AG04450 (cell line): Measurements from ENCODE around the gene FARS2. TPM values are rescaled to one million over a fixed set of nuclear protein-coding genes. Genes with fewer than 3 reads are reported as not detected.

Experiments
- CTCF ChIA-PET: fragments of 300-600, 350-600 bp; formaldehyde crosslinking; extraction: SDS; loops from one replicate; lab custom pipeline; 2022; ENCODE audit warnings: antibody characterized with exemption, inconsistent platforms; lab: Charles Lee
- POLR2A ChIA-PET: fragments of 350-600 bp; formaldehyde crosslinking; extraction: SDS; loops from one replicate; lab custom pipeline; 2021; ENCODE audit warnings: antibody characterized with exemption, inconsistent platforms; lab: Yijun Ruan, JAX
- DNase-seq: peaks from one replicate; pipeline ENCODE4 v3.0.0-alpha.2; 2011; ENCODE audit warnings: low read depth, low spot score
- H3K27ac ChIP-seq: one replicate; pipeline ENCODE4 v1.5.1; 2012; ENCODE audit warnings: low read depth, low read length, control low read depth
- H3K27me3 ChIP-seq: one replicate; pipeline ENCODE4 v1.6.0; 2012; ENCODE audit warnings: low read length; ENCODE audit not compliant: control insufficient read depth, insufficient read depth
- H3K4me3 ChIP-seq: 2 replicates; pipeline ENCODE4 v1.5.1; 2011; ENCODE audit warnings: mild to moderate bottlenecking, low read depth, low read length, control low read depth
- H3K9me3 ChIP-seq: 2 replicates; pipeline ENCODE4 v1.5.1; 2012; ENCODE audit warnings: low read length; ENCODE audit not compliant: control insufficient read depth, insufficient read depth
- polyA plus RNA-seq: library from polyadenylated mRNA; depleted of rRNA; stranded (reverse); fragments of >200 nt; gene quantifications from 2 replicates; pipeline ENCODE4 v1.2.3, GENCODE V29; 2011
- TF ChIP-seq, protein P1 (sequence below): IDR thresholded peaks from 2 replicates; pipeline ENCODE4 v1.5.1; 2011; ENCODE audit warnings: low read depth, low read length, control low read depth, inconsistent platforms

FARS2 gene
- polyA plus RNA-seq, 1 experiment, result 14.0 TPM

DNA sequence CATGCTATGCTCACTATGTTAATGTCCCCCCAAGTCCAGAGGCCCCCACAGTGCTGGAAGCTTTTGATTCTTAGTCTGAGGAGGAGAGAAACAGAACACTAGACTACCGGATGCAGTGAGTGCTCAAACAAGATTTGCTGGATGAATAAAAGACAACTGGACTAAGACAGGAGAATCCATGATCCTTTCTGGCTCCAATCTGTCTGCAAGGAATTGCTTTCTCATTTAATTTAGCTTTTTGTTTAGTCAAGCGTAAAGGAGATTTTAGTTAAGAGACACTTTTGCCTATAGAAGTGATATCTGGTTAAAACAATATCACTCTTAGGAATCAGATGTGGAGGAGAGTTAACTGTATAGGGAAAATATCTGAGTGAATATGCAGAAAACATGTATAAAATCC, 14.1 kb upstream of the FARS2 start:
- Histone ChIP-seq H3K27me3 (no peaks in the 10 kb centered on the region), H3K27ac (no peak overlapping the region), H3K4me3 (no peak overlapping the region), H3K9me3 (no peaks in the 10 kb centered on the region)
- ChIA-PET CTCF (interaction anchor here (0.5 to 1.3 kb wide), 2 partner anchors 10 to 104 kb away, joined by 3 read pairs; no protein-coding TSS in a partner anchor), POLR2A (no interaction called here)
- DNase-seq, result no peak
- TF ChIP-seq, protein P1, sequence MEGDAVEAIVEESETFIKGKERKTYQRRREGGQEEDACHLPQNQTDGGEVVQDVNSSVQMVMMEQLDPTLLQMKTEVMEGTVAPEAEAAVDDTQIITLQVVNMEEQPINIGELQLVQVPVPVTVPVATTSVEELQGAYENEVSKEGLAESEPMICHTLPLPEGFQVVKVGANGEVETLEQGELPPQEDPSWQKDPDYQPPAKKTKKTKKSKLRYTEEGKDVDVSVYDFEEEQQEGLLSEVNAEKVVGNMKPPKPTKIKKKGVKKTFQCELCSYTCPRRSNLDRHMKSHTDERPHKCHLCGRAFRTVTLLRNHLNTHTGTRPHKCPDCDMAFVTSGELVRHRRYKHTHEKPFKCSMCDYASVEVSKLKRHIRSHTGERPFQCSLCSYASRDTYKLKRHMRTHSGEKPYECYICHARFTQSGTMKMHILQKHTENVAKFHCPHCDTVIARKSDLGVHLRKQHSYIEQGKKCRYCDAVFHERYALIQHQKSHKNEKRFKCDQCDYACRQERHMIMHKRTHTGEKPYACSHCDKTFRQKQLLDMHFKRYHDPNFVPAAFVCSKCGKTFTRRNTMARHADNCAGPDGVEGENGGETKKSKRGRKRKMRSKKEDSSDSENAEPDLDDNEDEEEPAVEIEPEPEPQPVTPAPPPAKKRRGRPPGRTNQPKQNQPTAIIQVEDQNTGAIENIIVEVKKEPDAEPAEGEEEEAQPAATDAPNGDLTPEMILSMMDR, result no peak

DNA sequence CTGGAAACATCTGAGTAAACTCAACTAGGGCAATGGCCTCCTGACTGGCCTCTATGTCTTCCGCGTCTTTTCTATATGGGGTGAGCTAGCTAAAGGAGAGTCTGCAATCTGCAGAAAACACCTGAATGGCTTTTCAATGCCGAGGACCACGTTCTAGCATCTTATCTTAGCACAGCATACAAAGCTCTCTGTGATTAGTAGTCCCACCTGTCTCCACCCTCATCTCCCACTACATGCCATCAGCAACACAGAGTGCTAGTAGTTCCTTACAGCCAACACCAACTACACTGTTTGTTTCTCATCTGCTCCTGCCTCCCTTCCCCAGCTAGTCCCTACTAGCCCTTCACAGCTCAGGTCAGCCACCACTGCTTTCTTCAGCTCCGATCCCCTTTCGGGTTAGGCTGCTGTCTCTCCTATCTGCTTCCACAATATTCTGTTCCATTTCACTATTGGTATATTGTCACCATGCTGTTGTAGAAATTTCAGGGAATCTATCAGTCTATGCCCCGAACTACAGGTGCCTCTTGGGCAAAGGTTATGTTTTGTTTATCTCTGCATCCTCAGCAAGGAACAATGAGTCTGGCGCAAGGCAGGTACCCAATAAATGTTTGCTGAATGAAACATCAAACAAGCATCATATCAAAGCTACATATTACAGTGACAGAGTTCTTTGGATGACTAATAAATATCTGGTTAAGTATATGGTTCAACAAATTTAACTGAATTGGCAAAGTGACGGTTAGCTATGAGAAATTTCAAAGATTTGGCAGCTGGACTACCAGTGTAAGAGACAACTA, 12.8 kb upstream of the FARS2 start:
- H3K27me3 ChIP-seq, result no peaks in the 10 kb centered on the region
- TF ChIP-seq, protein P1, result no peak
- H3K4me3 ChIP-seq, result no peak overlapping the region
- H3K9me3 ChIP-seq, result no peaks in the 10 kb centered on the region
- ChIA-PET POLR2A (no interaction called here), CTCF (no interaction called here)
- no peak for DNase-seq
- no peak overlapping the region for H3K27ac ChIP-seq

DNA sequence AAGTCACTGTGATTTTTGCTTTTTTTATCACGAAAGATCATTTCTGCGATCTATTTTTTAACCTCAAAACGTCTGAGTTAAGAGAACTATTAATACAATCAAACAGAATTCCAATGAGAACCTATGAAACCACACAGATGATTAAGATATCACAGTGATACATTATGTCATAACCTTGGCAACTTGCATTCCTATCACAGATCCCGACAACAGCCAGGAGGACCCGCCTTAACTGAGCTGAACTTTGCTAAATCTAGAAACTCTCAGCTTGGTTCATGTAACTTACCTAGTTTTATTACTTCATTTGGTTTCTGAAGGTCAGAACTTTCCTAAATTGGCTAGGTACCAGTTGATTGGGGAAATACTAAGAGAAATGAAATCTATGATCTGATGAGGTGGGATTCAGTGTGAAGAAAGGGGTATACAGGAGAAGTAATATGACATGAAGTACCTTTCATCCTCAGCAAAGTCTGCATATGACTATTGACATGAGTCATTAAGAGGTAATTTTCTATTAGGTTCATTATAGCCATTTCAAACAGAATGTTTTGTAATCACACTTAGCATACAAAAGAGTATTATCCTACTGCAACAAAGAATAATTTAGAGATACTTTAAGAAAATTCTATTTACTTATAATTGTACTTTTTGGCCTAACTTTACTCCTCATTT, 11.7 kb upstream of the FARS2 start:
- POLR2A ChIA-PET, result no interaction called here
- Histone ChIP-seq H3K9me3 (no peaks in the 10 kb centered on the region), H3K27me3 (no peaks in the 10 kb centered on the region), H3K27ac (no peak overlapping the region), H3K4me3 (no peak overlapping the region)
- TF ChIP-seq, protein P1, result no peak
- CTCF ChIA-PET, result no interaction called here
- DNase-seq, result no peak

DNA sequence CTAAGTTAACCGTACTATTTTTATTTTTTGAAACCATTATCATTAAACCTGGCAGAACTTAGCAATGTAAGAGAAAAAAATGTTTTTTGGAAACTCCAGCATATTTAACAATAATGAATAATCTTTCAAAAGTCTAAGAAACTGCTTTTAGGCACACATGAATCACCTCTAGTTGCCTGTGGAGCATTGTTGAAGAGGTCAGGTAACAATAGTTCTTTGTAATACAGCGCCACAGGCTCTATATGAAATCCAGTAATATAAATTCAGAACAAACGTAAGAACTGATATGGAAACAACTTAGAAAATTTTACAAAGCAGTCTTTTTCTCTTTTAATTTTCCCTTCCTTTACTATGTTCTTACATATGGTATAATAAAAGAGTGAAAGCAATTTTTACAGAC, 10.9 kb upstream of the FARS2 start:
- TF ChIP-seq, protein P1, result no peak
- H3K27ac ChIP-seq, result no peak overlapping the region
- ChIA-PET POLR2A (no interaction called here), CTCF (no interaction called here)
- H3K4me3 ChIP-seq, result no peak overlapping the region
- no peak for DNase-seq
- H3K9me3 ChIP-seq, result no peaks in the 10 kb centered on the region
- H3K27me3 ChIP-seq, result no peaks in the 10 kb centered on the region

DNA sequence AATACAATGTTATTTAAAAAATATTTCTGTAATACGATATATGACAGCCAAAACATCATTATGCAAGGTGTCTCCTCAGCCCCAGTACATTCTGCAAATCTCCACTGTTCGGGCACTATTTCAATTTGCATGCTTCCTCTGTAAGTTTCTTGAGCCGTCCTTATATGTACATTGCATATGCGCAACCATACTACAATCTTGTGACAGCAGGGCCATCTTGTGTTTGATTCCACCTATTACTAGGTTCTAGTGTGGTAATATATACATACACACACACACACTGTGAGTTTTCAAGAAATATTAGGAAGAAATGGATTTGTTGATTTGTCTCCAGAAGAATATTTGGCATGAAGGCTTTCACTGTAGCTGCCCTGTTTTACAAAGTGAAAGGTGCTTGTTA, 10.4 kb upstream of the FARS2 start:
- POLR2A ChIA-PET, result no interaction called here

More for the DNA sequence above, 10.4 kb upstream of the FARS2 start:
- CTCF ChIA-PET, result no interaction called here
- Histone ChIP-seq H3K27ac (no peak overlapping the region), H3K27me3 (no peaks in the 10 kb centered on the region), H3K9me3 (no peaks in the 10 kb centered on the region), H3K4me3 (no peak overlapping the region)
- DNase-seq, result no peak
- TF ChIP-seq, protein P1, result no peak
